Measurements from ENCODE around the gene MCHR1.
A peak's percentile ranks its signal among the peaks of the same experiment; 100 is the strongest.
"Not testable (repeated sequence)": the region's sequence is repeated elsewhere in the genome, so short reads cannot be mapped to it uniquely, and the experiment has no call there.

The MCHR1 gene

DNA sequence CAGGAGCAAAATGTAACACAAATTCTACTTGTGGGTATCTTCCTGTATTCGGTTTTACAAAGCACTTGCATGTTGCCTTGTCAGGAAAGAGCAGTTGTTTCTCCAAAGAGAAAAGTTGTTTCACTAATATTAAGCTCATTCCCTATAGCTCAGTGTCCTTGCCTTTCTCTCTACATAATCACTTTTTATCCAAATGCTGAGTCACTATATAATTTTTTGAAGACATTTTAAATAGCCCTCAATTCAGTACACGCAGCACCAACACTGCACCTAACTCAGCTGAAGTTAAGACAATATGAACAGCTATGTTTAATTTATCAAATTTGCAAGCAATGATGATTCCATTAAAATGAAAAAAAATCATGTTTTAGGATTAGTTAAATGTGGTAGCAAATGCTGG is 28.2 kb upstream of the MCHR1 start:
- no peak overlapping the region for H3K4me3 Mint-ChIP-seq
- no peak overlapping the region for H3K27ac Mint-ChIP-seq
- no peaks in the 10 kb centered on the region for H3K9me3 Mint-ChIP-seq (ENCODE audit: low read depth)
- no peaks in the 10 kb centered on the region for H3K27me3 Mint-ChIP-seq
- H3K36me3 Mint-ChIP-seq: no peaks in the 10 kb centered on the region
- peaks cover 13% of the 10 kb centered on the region for H3K4me1 Mint-ChIP-seq (ENCODE audit: low read depth)

DNA sequence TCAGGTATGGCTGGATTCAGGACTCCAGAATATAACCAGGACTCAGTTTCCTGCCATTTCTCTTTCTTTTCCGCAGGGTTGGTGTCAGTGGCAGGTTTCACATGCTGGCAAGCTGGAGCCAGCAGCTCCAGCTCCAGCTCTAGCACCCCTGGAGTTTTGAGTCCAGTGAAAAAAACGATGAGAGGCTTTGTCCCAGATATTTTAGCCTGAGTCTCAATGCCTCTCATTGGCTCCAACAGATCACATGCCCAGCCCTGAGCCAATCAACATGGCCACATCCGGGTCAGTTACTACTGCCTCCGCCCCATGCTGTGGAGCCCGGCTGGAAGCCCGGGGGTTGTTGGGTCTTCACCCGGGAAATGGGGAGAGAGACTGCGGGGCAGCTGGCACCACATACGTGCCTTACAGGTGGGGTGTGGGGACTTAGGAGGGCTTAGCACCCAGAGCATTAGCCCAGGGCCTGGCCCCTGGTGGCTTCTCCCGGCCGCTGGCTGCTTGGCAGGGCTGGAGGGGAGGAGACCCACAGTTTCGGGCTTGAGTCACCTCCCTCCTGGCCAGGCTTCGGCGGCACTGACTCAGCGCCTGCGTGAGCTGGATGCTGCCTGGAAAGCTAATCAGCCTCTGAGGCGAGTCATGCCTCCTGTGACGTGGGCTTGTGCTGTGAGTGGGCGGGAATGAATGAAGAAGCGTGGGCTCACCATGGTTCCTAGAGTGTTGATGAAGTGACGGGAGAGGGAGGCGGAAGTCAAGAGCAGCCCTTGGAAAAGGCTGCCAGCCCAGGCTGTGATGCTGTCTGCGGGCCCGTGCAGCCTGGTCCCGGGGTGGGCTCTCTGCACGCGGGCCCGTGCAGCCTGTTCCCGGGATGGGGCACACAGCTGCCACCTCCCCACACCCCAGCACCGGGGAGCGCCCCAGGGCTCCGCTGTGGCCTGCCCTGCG is 27.5 kb upstream of the MCHR1 start:
- Mint-ChIP-seq H3K4me1 (ENCODE audit: low read depth) (peaks cover 13% of the 10 kb centered on the region), H3K36me3 (no peaks in the 10 kb centered on the region), H3K27ac (peak overlapping the region; percentile 80), H3K9me3 (ENCODE audit: low read depth) (no peaks in the 10 kb centered on the region), H3K4me3 (peak overlapping the region; percentile 70), H3K27me3 (no peaks in the 10 kb centered on the region)

GRCh38 chr22:40653361-40653760 is 25.9 kb upstream of the MCHR1 start:
- H3K4me1 Mint-ChIP-seq (ENCODE audit: low read depth): peaks cover 13% of the 10 kb centered on the region
- no peaks in the 10 kb centered on the region for H3K9me3 Mint-ChIP-seq (ENCODE audit: low read depth)
- no peaks in the 10 kb centered on the region for H3K27me3 Mint-ChIP-seq
- H3K27ac Mint-ChIP-seq: no peak overlapping the region
- no peaks in the 10 kb centered on the region for H3K36me3 Mint-ChIP-seq
- no peak overlapping the region for H3K4me3 Mint-ChIP-seq

DNA sequence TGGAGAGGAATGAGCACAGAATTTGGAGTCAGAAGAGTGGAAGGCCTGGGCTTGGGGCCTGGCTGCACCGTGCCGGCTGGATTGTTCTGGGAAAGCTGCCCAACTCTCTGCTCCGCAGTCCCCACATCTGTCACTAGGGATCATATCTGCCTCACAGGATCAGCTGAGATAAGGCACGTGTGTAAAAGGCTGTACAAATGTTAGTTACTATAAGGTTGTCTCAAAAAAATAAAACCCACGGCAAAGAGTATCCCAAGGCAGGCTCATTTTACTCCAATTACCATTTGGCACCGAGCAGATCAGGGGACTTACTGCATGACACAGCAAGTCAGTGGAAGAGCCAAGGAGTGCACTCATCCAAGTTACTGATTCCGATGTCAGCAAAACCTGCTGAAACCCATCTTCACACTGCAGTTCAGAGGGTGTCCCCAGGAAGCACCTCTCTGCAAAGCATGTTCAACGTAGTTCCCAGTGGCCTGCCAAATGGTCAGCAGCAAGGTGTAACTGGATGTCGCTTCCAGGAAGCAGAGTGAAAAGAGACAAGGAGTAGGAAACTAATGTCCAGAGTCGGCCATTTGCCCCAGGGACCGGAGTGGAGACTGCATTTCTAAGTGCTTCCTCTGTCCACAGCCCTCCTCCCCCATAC is 24.6 kb upstream of the MCHR1 start:
- no peak overlapping the region for H3K4me3 Mint-ChIP-seq
- H3K36me3 Mint-ChIP-seq: peaks cover 2% of the 10 kb centered on the region
- H3K27ac Mint-ChIP-seq: no peak overlapping the region
- peaks cover 13% of the 10 kb centered on the region for H3K4me1 Mint-ChIP-seq (ENCODE audit: low read depth)
- no peaks in the 10 kb centered on the region for H3K27me3 Mint-ChIP-seq
- no peaks in the 10 kb centered on the region for H3K9me3 Mint-ChIP-seq (ENCODE audit: low read depth)

DNA sequence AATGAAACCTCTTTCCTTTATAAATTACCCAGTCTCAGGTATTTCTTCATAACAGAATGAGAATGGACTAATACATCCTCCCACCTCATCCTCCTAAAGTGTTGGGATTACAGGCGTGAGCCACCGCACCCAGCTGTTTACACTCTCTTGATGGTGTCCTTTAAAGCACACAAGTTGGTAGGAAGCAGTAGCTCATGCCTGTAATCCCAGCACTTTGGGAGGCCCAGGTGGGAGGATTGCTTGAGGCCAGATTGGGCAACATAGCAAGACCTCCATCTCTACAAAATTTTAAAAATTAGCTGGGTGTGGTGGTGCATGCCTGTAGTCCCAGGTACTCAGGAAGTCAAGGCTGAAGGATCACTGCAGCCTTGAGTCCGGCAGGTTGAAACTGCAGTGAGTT is 23.3 kb upstream of the MCHR1 start:
- H3K27me3 Mint-ChIP-seq; H3K27ac Mint-ChIP-seq; H3K4me3 Mint-ChIP-seq; H3K9me3 Mint-ChIP-seq (ENCODE audit: low read depth); H3K36me3 Mint-ChIP-seq: not testable (repeated sequence)
- peaks cover 12% of the 10 kb centered on the region for H3K4me1 Mint-ChIP-seq (ENCODE audit: low read depth)

- not testable (repeated sequence) for H3K36me3 Mint-ChIP-seq; H3K9me3 Mint-ChIP-seq (ENCODE audit: low read depth); H3K27ac Mint-ChIP-seq
These were observed 22.6 kb upstream of the MCHR1 start for GRCh38 chr22:40656651-40657050.

GRCh38 chr22:40659166-40659565 is 20.1 kb upstream of the MCHR1 start:
- no peaks in the 10 kb centered on the region for H3K27me3 Mint-ChIP-seq
- H3K9me3 Mint-ChIP-seq (ENCODE audit: low read depth): no peaks in the 10 kb centered on the region
- H3K4me3 Mint-ChIP-seq: no peak overlapping the region
- H3K36me3 Mint-ChIP-seq: peaks cover 2% of the 10 kb centered on the region
- no peak overlapping the region for H3K27ac Mint-ChIP-seq
- no peaks in the 10 kb centered on the region for H3K4me1 Mint-ChIP-seq (ENCODE audit: low read depth)

More at GRCh38 chr22:40656651-40657050, 22.6 kb upstream of the MCHR1 start:
- H3K4me1 Mint-ChIP-seq (ENCODE audit: low read depth); H3K27me3 Mint-ChIP-seq; H3K4me3 Mint-ChIP-seq: not testable (repeated sequence)

- Mint-ChIP-seq H3K27ac (no peak overlapping the region), H3K36me3 (peaks cover 2% of the 10 kb centered on the region), H3K4me1 (ENCODE audit: low read depth) (no peaks in the 10 kb centered on the region), H3K4me3 (no peak overlapping the region), H3K27me3 (no peaks in the 10 kb centered on the region), H3K9me3 (ENCODE audit: low read depth) (no peaks in the 10 kb centered on the region)
These were observed 18.6 kb upstream of the MCHR1 start for GRCh38 chr22:40660730-40661129.

DNA sequence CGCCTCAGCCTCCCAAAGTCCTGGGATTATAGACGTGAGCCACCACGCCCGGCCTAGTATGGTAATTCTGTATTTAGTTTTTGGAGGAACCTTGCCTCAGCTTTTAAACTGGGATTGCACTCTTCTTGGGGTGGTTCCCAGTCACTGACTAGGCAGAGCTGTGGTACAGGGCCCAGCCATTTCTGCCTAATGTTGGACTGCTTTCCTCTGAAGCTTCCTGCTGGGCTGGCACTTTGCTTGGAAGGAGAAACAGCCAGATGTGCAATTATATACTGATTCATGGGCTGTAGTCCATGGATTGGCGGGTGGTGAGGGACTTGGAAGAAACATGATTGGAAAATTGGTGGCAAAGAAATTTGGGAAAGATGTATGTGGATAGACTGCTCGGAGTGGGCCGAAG is 17.6 kb upstream of the MCHR1 start:
- no peak overlapping the region for H3K27ac Mint-ChIP-seq
- H3K4me1 Mint-ChIP-seq (ENCODE audit: low read depth): no peaks in the 10 kb centered on the region
- no peak overlapping the region for H3K4me3 Mint-ChIP-seq
- no peaks in the 10 kb centered on the region for H3K9me3 Mint-ChIP-seq (ENCODE audit: low read depth)
- peaks cover 2% of the 10 kb centered on the region for H3K36me3 Mint-ChIP-seq
- H3K27me3 Mint-ChIP-seq: no peaks in the 10 kb centered on the region

DNA sequence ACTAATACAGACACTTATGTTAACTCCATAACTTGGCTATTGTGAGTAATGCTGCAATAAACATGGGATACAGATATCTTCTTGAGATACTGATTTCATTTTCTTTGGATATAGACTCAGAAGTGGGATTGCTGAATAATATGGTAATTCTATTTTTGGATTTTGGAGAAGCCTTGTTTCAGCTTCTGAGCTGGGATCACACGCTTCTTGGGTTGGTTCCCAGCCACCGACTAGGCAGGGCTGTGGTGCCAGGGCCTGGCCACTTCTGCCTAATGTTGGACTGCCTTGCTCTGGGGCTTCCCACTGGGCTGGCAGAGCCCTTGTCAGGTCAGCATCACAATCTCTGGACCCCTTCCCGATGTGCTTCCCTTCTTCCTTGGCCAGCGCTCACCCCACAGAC is 14.0 kb upstream of the MCHR1 start:
- H3K9me3 Mint-ChIP-seq (ENCODE audit: low read depth): no peaks in the 10 kb centered on the region
- no peak overlapping the region for H3K27ac Mint-ChIP-seq
- peaks cover 2% of the 10 kb centered on the region for H3K36me3 Mint-ChIP-seq
- H3K4me1 Mint-ChIP-seq (ENCODE audit: low read depth): peaks cover 11% of the 10 kb centered on the region
- H3K4me3 Mint-ChIP-seq: no peak overlapping the region
- H3K27me3 Mint-ChIP-seq: no peaks in the 10 kb centered on the region

DNA sequence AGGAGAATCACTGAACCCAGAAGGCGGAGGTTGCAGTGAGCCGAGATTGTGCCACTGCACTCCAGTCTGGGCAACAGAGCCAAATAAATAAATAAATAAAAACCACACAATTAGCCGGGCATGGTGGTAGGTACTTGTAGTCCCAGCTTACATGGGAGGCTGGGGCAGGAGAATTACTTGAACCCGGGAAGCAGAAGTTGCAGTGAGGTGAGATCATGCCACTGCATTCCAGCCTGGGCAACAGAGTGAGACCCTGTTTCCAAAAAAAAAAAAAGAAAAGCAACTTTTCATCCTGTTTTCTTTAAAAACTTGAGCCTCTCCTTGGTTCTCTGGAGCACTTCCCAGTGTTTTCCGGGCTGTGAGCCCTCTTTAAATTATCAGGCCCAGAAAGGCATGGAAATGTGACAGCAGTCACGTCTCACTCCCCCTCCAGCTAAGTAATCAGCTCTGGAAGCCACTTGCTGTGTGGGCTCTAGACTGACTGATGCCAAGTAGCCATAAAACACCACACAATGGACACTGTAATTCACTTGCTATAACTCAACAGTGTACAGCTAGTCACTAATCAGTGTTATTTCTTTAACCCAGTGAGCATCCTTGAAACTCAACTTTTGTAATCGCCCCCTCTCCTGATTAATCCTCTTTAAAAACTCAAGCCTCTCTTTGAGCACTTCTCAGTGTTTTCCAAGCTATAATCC is 13.0 kb upstream of the MCHR1 start:
- Mint-ChIP-seq H3K4me1 (ENCODE audit: low read depth) (peaks cover 11% of the 10 kb centered on the region), H3K9me3 (ENCODE audit: low read depth) (no peaks in the 10 kb centered on the region), H3K36me3 (peaks cover 2% of the 10 kb centered on the region), H3K4me3 (no peak overlapping the region), H3K27me3 (no peaks in the 10 kb centered on the region), H3K27ac (no peak overlapping the region)

DNA sequence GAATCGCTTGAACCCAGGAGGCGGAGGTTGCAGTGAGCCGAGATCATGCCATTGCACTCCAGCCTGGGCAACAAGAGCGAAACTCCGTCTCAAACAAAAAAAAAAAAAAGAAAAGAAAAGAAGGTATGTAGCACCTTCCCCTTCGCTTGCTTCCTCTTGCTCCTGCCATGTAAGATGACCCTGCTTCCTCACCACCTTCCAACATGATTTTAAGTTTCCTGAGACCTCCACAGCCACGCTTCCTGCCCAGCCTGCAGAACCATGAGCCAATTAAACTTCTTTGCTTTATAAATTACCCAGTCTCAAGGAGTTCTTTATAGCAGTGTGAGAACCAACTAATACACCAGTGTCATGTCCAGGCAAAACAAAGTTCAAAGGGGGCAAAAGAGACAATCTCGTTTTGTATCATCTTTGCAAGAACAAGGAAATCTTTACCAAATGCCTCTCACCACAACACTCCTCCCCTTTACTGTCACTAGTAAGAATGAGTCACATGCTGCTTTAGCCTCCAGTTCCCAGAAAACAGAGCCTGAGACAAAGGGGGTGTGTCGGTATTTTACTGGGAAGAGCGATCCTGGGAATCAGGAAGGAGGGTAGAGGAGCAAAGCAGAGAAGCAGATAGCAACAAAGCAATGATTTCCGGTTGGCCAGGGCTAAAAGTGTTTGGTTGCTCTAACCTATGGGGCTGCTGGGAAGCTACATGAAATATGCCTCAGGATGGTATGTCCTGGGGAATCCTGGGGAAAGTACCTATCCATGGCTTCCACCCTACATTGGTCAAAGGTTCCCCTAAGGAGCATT is 10.5 kb upstream of the MCHR1 start:
- H3K4me3 Mint-ChIP-seq: no peak overlapping the region
- no peaks in the 10 kb centered on the region for H3K27me3 Mint-ChIP-seq
- peaks cover 2% of the 10 kb centered on the region for H3K36me3 Mint-ChIP-seq
- peaks cover 11% of the 10 kb centered on the region for H3K4me1 Mint-ChIP-seq (ENCODE audit: low read depth)
- H3K9me3 Mint-ChIP-seq (ENCODE audit: low read depth): no peaks in the 10 kb centered on the region
- no peak overlapping the region for H3K27ac Mint-ChIP-seq

GRCh38 chr22:40670058-40670457 is 9.2 kb upstream of the MCHR1 start:
- peaks cover 11% of the 10 kb centered on the region for H3K4me1 Mint-ChIP-seq (ENCODE audit: low read depth)
- H3K27ac Mint-ChIP-seq: no peak overlapping the region
- peaks cover 2% of the 10 kb centered on the region for H3K36me3 Mint-ChIP-seq
- no peaks in the 10 kb centered on the region for H3K9me3 Mint-ChIP-seq (ENCODE audit: low read depth)
- H3K27me3 Mint-ChIP-seq: no peaks in the 10 kb centered on the region
- H3K4me3 Mint-ChIP-seq: no peak overlapping the region

GRCh38 chr22:40671369-40671768 is 7.9 kb upstream of the MCHR1 start:
- H3K36me3 Mint-ChIP-seq: peaks cover 2% of the 10 kb centered on the region
- no peak overlapping the region for H3K27ac Mint-ChIP-seq
- H3K27me3 Mint-ChIP-seq: no peaks in the 10 kb centered on the region
- no peak overlapping the region for H3K4me3 Mint-ChIP-seq
- peaks cover 11% of the 10 kb centered on the region for H3K4me1 Mint-ChIP-seq (ENCODE audit: low read depth)
- H3K9me3 Mint-ChIP-seq (ENCODE audit: low read depth): no peaks in the 10 kb centered on the region
